PFSK-1 (cell line): ENCODE results near the gene PIH1D1.

ENCODE experiments used
- FOXP2 ChIP-seq: optimal IDR thresholded peaks from 2 replicates; pipeline ENCODE3; 2011; ENCODE audit warnings: borderline replicate concordance, control low read depth, inconsistent platforms; ENCODE audit not compliant: insufficient read depth; ENCODE audit errors: extremely low read length, extremely low read depth
- POLR2AphosphoS5 ChIP-seq: IDR thresholded peaks from 2 replicates; pipeline ENCODE4 v1.6.1; 2012; ENCODE audit warnings: low read depth, mild to moderate bottlenecking, control low read depth, low read length, moderate library complexity
- SIN3A ChIP-seq: IDR thresholded peaks from 2 replicates; pipeline ENCODE4 v1.6.1; 2012; ENCODE audit warnings: mild to moderate bottlenecking, low read length, moderate library complexity, borderline replicate concordance; ENCODE audit not compliant: insufficient read depth
- TAF1 ChIP-seq: IDR thresholded peaks from 2 replicates; pipeline ENCODE4 v1.6.1; 2012; ENCODE audit warnings: low read length, control low read depth, borderline replicate concordance; ENCODE audit not compliant: insufficient read depth
- TF ChIP-seq, protein P1 (sequence below), 2 experiments: IDR thresholded peaks; 2 replicates each; pipeline versions ENCODE4 v1.6.1 to v1.8.0; 2011 to 2012; ENCODE audit warnings: low read depth in 2 of 2, low read length in 2 of 2, control low read depth in 1 of 2, inconsistent platforms in 1 of 2, mild to moderate bottlenecking in 1 of 2, moderate library complexity in 1 of 2; ENCODE audit not compliant: insufficient read depth in 1 of 2

PIH1D1 gene

DNA sequence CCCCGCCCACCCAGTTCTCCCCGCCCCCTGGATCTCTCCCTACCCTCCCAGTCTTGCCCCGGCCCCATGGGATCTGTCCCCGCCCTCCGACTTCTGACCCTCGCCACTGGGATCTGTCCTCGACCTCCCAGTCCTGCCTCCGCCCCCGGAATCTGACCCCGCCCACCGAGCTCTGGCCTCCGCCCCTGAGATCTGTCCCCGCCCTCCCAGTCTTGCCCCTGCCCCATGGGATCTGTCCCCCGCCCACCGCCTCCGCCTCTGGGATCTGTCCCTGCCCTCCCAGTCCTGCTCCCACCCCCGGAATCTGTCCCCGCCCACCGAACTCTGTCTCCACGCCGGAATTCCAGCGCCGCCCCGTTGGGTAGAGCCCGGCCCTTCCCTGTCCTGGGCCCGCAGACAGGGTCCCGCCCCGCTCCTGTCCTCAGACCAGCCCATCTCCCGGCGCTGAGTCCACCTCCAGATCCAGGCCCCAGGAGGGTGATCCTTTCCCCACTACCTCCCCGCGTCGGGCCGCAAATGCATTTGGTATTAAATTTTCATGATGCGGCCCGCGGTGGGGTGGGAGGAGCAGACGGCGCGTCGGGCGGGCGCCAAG is 8.7 kb downstream of the PIH1D1 start:
- TF ChIP-seq FOXP2: no peak
- TF ChIP-seq, protein P1, sequence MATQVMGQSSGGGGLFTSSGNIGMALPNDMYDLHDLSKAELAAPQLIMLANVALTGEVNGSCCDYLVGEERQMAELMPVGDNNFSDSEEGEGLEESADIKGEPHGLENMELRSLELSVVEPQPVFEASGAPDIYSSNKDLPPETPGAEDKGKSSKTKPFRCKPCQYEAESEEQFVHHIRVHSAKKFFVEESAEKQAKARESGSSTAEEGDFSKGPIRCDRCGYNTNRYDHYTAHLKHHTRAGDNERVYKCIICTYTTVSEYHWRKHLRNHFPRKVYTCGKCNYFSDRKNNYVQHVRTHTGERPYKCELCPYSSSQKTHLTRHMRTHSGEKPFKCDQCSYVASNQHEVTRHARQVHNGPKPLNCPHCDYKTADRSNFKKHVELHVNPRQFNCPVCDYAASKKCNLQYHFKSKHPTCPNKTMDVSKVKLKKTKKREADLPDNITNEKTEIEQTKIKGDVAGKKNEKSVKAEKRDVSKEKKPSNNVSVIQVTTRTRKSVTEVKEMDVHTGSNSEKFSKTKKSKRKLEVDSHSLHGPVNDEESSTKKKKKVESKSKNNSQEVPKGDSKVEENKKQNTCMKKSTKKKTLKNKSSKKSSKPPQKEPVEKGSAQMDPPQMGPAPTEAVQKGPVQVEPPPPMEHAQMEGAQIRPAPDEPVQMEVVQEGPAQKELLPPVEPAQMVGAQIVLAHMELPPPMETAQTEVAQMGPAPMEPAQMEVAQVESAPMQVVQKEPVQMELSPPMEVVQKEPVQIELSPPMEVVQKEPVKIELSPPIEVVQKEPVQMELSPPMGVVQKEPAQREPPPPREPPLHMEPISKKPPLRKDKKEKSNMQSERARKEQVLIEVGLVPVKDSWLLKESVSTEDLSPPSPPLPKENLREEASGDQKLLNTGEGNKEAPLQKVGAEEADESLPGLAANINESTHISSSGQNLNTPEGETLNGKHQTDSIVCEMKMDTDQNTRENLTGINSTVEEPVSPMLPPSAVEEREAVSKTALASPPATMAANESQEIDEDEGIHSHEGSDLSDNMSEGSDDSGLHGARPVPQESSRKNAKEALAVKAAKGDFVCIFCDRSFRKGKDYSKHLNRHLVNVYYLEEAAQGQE (IDR thresholded peaks at IDR 0.05; ENCODE audit: insufficient read depth in 1 of 2, low read depth in 2 of 2, low read length in 2 of 2): no peak
- no peak for TF ChIP-seq SIN3A
- TF ChIP-seq TAF1: no peak
- no peak for TF ChIP-seq POLR2AphosphoS5

DNA sequence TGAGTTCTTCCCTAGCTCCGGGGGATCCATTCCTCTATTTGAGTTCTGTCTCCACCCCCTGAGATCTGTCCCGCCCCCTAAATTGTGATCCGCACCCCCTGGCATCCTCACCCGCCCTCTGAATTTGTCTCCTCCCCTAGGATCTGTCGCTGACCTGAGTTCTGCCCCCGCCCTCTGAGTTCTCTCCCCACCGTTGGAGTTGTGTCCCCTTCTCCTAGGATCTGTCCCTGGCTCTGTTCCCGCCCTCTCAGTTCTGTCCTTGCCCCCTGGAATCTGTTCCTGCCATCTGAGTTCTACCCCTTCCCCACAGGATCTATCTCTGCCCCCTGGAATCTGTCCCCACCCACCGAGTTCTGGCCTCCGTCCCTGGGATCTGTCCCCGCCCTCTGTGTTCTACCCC is 9.3 kb downstream of the PIH1D1 start:
- no peak for TF ChIP-seq FOXP2
- no peak for TF ChIP-seq SIN3A
- TF ChIP-seq, protein P1 (IDR thresholded peaks at IDR 0.05; ENCODE audit: insufficient read depth in 1 of 2, low read depth in 2 of 2, low read length in 2 of 2): no peak
- no peak for TF ChIP-seq POLR2AphosphoS5
- no peak for TF ChIP-seq TAF1

DNA sequence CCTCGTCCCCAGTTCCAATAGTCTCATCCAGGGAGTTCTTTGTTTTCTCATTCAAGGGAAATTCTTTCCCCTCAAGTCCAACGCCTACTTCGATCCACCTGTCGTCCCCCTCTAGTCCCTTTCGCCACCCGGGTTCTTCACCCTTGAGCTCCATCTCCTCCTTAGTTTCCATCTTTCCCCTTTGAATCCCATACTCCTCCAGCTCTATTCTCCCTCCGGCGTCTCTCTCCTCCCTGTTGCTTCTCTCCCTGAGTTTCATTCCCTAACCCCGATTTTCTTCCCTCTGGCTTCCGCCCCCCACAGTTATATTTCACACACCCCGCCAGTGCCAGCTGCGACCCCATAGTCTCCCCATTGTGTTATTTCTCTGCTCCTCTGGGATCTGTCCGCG is 9.7 kb downstream of the PIH1D1 start:
- TF ChIP-seq POLR2AphosphoS5: no peak
- TF ChIP-seq SIN3A: no peak
- TF ChIP-seq FOXP2: no peak
- TF ChIP-seq, protein P1 (IDR thresholded peaks at IDR 0.05; ENCODE audit: insufficient read depth in 1 of 2, low read depth in 2 of 2, low read length in 2 of 2): no peak
- TF ChIP-seq TAF1: no peak

DNA sequence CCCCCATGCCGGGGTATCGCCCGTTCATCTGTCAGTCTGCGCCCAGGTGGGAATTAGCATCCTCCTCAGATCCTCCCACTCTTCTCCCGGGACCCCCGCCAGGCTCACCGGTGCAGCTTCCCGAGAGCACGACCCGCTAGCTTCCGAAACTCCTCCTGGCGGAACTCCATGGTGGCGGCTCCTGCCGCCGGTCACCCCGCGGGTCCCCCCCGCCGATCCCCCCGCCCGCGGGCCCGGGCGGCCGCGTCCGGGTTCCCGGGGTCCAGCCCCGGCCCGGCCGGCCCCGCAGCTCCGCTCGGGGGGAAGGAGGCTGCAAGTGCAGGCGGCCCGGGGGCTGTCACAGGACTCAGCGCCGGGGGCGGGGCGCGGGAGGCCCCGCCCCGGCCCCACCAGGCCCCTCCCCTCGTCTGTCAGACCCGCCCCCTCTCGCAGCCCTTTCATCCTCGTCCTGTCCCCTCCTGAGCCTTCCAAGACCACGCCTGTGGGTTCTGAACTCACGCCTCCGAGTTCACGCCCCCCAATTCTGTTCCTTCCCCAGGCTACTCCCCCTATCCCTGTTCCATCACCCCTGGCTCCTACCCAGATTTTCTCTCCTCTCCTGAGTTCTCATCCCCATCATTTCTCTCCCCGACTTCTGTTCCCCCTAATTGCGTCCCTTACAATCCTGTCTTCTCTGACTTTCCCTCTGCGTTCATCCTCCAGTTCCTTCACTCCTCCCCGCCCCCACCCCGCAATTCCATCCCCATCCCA is 10.2 kb downstream of the PIH1D1 start, which contains the start of gene SLC17A7:
TSS of gene SLC17A7 (minus strand) at position 318 of the 750 bp plus-strand sequence. CDS start at position 170, 148 bp downstream.
- no peak for TF ChIP-seq POLR2AphosphoS5
- TF ChIP-seq, protein P1 (IDR thresholded peaks at IDR 0.05; ENCODE audit: insufficient read depth in 1 of 2, low read depth in 2 of 2, low read length in 2 of 2): no peak
- no peak for TF ChIP-seq SIN3A
- no peak for TF ChIP-seq FOXP2
- no peak for TF ChIP-seq TAF1
